Measurements from ENCODE around the gene PLD3.

DNA sequence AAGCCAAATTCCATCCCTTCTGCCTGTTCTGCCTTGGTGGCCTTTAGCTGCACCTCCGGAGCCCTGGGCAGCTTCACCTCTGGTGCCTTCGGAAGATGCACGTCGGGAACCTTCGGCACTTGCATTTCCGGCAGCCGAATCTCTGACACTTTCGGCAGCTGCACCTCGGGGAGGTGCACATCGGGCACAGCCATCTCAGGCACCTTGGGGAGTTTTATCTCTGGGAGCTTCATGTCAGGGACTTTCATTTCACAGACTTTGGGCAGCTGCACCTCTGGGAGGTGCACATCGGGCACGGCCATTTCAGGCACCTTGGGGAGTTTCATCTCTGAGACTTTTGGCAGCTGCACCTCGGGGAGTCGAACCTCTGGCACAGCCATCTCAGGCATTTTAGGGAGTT, 47.5 kb downstream of the PLD3 start:
- TF ChIP-seq POLR2A (IDR thresholded peaks at IDR 0.05): no peak
- TF ChIP-seq, protein P1, sequence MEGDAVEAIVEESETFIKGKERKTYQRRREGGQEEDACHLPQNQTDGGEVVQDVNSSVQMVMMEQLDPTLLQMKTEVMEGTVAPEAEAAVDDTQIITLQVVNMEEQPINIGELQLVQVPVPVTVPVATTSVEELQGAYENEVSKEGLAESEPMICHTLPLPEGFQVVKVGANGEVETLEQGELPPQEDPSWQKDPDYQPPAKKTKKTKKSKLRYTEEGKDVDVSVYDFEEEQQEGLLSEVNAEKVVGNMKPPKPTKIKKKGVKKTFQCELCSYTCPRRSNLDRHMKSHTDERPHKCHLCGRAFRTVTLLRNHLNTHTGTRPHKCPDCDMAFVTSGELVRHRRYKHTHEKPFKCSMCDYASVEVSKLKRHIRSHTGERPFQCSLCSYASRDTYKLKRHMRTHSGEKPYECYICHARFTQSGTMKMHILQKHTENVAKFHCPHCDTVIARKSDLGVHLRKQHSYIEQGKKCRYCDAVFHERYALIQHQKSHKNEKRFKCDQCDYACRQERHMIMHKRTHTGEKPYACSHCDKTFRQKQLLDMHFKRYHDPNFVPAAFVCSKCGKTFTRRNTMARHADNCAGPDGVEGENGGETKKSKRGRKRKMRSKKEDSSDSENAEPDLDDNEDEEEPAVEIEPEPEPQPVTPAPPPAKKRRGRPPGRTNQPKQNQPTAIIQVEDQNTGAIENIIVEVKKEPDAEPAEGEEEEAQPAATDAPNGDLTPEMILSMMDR (IDR thresholded peaks at IDR 0.05): no peak

All from uterus (tissue), 2 donors.